ENCODE measurements around the gene CSNK1D. TPM values are rescaled to one million over a fixed set of nuclear protein-coding genes. Genes with fewer than 3 reads are reported as not detected.
A peak's percentile ranks its signal among the peaks of the same experiment; 100 is the strongest.

Gene CSNK1D
- total and polyA plus RNA-seq, 10 of the 15 experiments (the other 5 are each of a cell fraction or from before 2014, with no cell fraction given): 5.7 to 105 (median 58.1) TPM

DNA sequence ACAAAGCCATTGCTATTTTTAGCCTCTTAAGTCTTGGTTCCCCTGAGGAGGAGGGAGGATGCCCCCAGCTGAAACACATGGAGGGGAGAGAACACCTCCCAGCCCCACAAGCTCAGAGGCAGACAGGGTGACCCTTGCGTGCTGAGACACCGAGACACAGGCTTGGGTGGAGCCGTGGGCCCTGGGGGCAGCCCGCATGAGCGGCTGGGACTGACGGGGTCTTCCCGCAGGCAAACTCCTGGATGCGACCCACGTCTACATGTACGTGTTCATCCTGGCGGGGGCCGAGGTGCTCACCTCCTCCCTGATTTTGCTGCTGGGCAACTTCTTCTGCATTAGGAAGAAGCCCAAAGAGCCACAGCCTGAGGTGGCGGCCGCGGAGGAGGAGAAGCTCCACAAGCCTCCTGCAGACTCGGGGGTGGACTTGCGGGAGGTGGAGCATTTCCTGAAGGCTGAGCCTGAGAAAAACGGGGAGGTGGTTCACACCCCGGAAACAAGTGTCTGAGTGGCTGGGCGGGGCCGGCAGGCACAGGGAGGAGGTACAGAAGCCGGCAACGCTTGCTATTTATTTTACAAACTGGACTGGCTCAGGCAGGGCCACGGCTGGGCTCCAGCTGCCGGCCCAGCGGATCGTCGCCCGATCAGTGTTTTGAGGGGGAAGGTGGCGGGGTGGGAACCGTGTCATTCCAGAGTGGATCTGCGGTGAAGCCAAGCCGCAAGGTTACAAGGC lies 34.9 kb downstream of the CSNK1D start (continued):
- TF ChIP-seq, protein P1, sequence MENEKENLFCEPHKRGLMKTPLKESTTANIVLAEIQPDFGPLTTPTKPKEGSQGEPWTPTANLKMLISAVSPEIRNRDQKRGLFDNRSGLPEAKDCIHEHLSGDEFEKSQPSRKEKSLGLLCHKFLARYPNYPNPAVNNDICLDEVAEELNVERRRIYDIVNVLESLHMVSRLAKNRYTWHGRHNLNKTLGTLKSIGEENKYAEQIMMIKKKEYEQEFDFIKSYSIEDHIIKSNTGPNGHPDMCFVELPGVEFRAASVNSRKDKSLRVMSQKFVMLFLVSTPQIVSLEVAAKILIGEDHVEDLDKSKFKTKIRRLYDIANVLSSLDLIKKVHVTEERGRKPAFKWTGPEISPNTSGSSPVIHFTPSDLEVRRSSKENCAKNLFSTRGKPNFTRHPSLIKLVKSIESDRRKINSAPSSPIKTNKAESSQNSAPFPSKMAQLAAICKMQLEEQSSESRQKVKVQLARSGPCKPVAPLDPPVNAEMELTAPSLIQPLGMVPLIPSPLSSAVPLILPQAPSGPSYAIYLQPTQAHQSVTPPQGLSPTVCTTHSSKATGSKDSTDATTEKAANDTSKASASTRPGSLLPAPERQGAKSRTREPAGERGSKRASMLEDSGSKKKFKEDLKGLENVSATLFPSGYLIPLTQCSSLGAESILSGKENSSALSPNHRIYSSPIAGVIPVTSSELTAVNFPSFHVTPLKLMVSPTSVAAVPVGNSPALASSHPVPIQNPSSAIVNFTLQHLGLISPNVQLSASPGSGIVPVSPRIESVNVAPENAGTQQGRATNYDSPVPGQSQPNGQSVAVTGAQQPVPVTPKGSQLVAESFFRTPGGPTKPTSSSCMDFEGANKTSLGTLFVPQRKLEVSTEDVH (IDR thresholded peaks at IDR 0.05; ENCODE audit: low read depth, partially characterized antibody): peak; percentile 29
- TF ChIP-seq RUNX3 (IDR thresholded peaks at IDR 0.05; ENCODE audit: low read length) (0 out of 2 replicates have a peak, but pooled peaks have one; percentile 15), SRF (IDR thresholded peaks at IDR 0.05; ENCODE audit: low read depth in 2 of 2, low read length in 2 of 2) (no peak), EED (IDR thresholded peaks at IDR 0.05; ENCODE audit: low read depth) (no peak), ZNF592 (IDR thresholded peaks at IDR 0.05) (no peak), NKRF (conservative IDR thresholded peaks at IDR 0.05) (no peak)

Measured in GM12878 (cell line).